GM19043 (cell line): ENCODE results near the gene CRIP2.

Experiments used
- ATAC-seq: cut with Tn5 transposase; IDR thresholded peaks from one replicate; pipeline ENCODE4 v1.9.1; 2021; ENCODE audit warnings: low read depth; ENCODE audit not compliant: unreplicated experiment

The CRIP2 gene

DNA sequence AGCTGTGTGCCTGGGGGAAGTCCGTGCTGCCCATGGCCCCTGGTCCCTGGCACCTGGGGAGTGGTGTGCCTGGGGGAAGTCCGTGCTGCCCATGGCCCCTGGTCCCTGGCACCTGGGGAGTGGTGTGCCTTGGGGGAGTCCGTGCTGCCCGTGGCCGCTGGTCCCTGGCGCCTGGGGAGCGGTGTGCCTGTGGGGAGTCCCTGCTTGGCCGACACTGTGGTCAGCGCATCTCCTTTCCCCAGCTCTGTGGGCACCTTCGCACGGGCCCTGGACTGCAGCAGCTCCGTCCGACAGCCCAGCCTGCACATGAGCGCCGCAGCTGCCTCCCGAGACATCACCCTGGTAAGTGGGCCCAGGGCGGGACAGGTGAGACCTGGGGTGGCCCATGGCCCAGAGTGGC, 14.5 kb upstream of the CRIP2 start:
- ATAC-seq: no peak

DNA sequence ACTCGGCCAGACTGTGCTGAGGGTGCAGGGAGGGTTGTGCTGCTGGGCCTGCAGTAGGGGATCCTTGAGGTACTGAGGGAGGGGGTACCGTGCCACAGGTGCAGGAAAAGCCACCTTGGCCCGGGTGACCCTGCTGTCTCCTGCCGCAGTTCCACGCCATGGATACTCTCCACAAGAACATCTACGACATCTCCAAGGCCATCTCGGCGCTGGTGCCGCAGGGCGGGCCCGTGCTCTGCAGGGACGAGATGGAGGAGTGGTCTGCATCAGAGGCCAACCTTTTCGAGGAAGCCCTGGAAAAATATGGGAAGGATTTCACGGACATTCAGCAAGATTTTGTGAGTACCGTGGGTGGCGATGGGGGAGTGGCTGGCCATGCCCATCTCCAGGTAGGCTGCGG, 14.0 kb upstream of the CRIP2 start:
- ATAC-seq: no peak

DNA sequence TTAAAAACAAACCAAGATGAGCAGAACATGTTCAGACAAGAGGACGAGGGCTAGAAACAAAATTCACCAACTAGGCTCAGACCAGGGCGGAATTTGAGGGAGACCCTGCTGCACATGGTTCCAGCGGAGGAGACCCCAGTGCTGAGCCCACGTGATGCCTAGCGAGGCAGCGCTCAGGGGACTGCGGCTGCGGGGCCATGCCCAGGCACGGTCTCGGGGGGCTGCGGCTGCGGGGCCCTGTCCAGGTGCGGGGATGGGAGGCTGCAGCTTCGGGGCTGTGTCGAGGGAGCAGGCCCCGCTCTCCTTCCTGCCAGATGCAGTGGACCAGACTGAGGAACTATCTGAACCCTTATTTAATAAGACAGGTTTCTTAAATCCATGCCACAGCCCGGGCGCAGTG, 12.7 kb upstream of the CRIP2 start:
- ATAC-seq: no peak

DNA sequence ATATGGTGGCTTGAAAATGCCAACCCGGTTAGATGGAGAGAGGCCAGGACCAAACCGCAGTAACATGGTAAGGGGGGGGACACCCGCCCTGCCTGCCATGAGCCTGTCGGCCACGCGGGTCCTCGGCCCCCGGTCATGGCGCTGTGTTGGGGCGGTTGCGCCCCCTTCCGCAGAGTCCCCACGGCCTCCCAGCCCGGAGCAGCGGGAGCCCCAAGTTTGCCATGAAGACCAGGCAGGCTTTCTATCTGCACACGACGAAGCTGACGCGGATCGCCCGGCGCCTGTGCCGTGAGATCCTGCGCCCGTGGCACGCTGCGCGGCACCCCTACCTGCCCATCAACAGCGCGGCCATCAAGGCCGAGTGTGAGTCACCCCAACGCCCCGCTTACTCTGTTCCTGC, 10.1 kb upstream of the CRIP2 start:
- ATAC-seq: no peak

DNA sequence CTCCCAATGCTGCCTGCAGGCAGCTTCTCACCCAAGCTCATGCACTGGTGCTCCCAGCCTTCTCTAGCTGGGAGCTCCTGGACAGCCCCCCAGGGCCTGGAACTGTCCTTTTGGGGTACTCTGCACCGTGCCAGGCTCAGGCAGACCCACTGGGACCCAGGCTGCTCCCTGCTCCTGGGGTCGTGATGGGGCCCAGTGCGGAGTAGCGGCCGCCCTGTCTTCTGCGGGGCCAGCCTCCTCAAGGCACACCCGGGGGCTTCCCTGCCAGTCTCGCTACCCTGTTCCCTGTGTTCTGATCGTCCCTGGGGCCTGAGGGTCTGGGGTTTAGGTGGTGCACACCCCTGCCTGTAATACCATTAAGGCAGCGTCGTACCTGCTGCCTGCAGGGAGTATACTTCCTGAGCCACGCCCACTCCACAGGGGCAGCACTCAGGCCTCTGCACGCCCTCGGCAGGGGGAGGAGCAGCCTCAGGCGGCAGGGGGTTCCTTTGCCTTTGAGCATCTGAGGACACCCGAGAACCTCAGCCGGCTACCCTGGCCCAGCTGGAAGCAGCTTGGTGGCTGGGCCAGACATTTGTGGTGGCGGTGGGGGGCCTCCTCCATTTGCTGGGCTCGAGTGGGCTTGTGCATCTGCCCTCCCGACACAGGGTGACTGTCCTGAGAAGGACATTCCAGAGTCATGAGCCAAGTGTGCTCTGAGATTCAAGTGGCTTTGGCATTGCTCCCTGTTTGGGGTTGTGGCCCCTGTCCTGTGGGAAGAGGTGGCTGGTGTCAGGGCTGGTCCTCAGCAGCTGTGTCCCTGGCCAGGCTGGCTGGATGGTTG, 9.2 kb upstream of the CRIP2 start:
- ATAC-seq: no peak

DNA sequence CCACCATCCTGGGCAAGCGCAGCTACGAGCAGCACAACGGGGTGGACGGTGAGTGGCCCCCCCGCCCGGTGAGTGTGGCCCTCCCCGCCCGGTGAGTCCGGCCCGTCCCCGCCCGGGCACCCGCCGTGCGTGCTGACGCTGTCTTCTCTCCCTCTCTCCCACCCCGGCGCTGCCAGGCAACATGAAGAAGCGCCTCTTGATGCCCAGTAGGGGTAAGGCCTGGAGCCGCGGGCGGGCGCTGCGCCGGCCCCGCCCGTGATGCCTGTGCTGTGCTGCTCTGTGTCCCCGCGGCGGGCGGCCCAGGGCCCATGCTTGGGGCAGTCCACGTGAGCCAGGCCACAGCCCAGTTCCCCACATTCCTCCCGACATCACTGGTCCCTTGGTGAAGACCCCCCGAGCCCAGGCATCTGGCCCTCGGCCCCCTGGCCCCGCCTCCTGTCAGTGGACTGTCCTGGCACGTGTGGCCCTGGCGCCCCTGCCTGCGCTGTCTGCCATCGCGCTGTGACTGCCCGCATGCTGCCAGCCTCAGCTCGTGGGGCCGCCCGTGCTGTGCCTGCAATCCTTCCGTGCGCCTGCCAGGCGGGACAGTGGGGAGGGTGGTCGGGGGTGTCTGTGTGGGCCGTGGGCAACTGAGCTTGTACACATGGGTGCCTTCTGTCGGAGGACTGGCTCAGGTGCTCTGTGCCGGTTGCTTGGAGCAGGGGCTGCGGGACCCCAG, 7.9 kb upstream of the CRIP2 start:
- no peak for ATAC-seq

DNA sequence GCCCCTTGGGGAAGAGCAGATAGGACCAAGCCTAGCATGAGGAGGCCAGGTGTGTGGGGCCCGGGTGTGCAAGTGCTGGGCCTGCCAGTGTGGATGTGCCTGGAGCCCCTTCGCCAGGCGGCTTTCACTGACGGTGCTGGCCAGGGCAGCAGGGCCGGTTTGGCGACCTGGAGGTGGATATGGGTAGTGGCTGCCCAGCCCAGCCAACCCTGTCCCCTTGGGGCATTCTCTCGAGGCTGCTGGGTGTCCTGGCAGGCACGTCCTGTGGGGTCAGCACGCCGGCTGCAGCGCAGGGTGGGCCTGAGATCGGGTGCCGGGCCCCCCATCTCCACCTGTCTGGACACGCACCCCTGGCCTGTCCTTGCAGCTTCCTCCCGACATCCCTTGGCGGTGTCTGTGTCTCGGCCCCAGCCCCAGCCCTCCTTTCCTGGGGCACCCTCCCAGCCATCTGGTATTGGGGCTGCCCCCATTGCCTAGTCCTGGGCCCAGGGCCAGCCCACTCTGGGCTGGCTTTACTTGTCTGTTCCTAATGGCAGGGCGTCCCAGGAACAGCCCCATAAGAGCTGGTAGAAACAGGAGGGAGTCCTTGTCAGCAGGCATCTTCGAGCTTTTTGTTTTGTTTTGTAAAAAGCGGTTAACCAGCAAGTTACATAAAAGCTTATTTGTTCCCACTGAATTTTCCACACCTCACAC, 7.2 kb upstream of the CRIP2 start:
- ATAC-seq: no peak

DNA sequence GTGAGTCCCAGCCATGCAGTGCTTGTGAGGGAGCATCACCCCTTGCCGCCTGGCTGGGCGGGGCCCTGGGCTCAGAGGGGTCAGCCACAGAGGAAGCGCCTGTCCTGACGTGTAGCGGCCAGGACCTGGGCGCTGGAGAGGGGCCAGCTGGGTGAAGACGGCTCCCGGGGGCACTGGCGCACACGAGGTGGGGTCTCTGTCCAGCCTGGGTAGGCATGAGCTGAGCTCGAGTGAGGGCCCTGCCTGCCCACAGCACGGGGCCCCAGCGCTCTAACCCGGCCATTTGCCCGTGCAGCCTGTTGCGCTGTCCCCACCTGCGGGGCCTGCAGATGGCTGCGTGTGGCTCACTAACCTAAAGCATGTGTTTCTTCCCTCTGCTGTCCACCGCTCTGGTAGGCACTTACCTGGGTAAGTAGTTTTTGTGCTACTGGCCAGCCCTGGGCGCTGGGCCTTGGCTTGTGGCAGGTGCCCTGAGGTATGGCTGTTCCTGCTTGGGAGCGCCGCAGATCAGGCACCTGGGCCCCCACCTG, 6.6 kb upstream of the CRIP2 start:
- ATAC-seq: no peak

DNA sequence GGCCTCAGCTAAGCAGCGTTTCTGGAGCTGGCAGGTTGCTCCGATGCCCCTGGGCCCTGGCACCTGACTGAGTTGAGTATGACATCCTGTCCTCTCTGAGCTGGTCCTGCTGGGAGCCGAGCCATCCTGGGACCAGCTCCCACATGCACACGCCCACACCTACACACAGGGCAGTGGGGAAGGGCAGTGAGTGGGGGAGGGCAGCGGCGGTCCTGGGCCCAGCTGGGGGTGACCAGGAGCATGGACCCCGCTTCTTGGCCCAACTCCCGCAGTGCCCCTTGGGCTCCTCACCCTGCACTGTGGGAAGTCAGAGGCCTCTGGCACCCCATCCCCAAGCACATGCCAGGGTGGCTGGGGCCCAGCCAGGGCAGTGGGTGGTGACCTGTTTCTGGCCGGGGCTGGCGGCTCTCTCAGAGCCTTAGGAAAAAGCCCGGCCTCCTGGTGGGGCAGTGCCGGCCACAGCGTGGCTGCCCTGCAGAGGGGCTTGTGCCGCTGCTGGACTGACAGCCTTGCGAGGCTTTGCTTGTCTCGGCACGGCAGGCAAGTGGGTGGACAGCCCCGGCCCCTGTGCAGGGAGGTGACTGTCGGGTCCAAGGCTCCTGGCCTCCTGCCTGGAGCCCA, 5.9 kb upstream of the CRIP2 start:
- no peak for ATAC-seq

DNA sequence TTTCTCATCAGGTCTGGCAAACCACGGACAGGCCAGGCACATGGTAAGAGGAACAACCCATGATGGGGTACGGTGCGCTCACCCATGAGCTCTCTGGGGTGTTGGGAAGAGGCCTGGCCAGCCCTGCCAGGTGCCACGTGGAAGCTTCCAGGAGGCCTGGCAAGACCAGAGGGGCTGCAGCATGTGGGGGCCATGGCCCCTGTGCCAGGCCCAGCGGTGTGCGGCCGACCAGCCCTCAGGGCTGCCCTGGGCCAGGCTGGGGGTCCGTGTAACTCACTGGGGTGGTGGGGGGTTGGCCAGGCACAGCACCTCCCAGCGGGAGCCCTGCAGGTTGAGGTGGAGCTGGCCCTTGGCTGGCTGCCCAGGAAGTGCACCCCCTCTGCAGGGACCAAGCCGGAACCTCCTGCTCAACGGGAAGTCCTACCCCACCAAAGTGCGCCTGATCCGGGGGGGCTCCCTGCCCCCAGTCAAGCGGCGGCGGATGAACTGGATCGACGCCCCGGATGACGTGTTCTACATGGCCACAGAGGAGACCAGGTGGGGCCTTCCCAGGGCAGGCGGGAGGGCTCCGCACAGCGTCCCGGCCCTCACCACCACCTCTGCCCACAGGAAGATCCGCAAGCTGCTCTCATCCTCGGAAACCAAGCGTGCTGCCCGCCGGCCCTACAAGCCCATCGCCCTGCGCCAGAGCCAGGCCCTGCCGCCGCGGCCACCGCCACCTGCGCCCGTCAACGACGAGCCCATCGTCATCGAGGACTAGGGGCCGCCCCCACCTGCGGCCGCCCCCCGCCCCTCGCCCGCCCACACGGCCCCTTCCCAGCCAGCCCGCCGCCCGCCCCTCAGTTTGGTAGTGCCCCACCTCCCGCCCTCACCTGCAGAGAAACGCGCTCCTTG, 4.9 kb upstream of the CRIP2 start:
- no peak for ATAC-seq

DNA sequence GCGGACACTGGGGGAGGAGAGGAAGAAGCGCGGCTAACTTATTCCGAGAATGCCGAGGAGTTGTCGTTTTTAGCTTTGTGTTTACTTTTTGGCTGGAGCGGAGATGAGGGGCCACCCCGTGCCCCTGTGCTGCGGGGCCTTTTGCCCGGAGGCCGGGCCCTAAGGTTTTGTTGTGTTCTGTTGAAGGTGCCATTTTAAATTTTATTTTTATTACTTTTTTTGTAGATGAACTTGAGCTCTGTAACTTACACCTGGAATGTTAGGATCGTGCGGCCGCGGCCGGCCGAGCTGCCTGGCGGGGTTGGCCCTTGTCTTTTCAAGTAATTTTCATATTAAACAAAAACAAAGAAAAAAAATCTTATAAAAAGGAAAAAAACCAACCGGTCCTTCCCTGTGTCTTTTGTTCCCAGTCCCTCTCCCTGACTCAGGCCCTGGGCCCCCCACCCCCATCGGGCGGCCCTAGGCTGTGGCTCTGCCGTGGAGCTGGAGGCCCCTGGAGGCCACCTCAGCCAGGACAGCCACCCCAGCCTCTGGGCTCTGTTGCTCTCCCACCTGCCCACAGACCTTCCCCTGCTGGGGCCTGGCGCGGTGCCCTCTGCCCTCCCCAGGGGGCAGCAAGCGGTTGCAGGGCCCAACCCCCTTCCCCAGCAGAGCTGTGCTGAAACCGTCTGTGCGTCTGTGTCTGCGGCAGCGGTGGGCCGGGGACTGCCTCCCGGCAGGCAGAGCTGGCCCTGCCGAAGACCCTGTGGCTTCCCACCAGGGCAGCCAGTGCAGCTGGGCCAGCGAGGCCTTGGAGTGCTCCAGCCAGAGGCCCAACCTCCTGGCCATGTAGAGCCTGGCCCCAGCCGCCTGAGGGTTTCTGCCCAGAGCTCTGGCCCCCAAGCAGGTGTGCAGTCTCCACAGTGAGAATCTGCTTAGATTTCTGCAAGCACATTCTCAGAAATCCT, 4.0 kb upstream of the CRIP2 start:
- ATAC-seq: no peak

DNA sequence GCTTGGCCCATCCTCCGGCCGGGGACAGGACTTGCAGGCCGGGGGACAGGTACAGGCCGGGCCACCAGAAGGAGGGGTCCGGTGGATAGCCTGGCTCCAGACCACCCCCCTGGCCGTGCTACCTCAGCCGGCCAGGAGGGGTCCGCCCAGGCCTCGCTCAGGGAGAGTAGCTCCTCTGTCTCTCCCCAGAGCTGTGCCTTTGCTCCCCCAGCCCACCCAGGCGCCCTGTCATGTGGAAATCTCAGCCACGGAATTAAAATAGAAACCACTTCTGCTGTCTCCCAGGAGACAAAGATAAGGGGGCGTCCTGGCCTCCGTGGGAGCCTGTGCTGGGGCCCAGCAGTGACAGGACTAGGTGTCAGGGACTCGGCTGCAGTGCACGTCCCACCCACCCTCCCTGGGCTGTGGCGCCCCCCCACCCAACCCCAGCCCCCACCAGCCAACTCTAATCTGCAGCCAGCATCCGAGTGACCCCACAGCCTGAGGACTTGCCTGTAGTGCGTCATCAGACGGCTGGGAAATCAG, 3.3 kb upstream of the CRIP2 start:
- no peak for ATAC-seq

DNA sequence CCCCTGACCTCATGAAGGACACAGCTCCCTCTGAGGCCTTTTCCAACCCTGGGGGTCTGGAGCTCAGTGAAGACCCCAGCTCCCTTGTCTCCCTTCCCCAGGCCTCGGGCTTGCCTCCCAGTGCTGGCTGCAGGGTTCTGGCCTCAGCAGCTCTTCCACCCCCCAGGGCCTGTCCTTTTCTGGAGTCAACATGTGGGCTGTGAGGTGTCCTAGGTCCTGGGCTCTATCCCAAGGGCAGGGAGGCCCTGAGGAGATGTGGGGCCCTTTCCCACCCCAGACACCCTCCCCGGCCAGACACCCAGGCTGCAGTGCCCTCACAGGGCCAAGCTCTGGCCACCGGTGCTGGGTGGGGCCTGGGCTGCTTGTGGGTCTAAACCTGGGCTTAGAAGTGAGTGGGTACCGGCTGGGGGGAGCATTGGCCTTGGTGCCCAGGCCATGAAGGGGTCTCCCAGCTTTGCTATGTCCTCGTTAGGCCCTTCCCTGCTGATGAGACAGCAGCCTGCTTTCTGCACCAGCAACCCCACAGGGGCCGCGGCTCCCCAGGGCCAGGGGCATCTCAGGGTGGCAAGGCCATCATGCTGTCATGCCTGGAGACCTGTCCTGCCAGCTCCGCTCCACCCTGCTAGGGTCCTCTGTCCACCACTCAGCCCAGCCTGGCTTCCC, 2.7 kb upstream of the CRIP2 start:
- no peak for ATAC-seq

DNA sequence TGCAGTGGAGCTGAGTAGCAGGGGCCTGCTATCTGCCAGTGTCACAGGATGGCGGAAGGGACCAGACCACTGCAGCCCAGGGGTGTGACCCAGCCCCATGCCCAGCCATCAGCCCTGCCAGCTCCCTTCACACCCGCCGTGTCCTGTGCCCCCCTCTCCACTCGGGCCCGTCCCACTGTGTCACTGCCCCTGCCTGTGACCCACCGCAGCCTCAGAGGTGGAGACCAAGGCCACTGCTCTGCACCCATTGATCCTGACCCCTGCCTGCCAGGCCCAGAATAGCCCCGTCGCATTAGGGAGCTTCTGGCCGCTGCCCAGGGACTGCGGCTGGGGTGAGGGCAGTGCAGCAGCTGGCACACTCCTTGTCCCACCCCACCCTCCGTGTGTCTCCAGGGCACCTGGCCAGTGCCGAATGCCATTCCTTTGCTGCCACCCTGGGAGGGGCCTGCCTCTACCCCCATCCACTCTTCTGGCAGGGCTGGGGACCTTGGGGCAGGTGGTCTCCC, 2.1 kb upstream of the CRIP2 start:
- no peak for ATAC-seq

DNA sequence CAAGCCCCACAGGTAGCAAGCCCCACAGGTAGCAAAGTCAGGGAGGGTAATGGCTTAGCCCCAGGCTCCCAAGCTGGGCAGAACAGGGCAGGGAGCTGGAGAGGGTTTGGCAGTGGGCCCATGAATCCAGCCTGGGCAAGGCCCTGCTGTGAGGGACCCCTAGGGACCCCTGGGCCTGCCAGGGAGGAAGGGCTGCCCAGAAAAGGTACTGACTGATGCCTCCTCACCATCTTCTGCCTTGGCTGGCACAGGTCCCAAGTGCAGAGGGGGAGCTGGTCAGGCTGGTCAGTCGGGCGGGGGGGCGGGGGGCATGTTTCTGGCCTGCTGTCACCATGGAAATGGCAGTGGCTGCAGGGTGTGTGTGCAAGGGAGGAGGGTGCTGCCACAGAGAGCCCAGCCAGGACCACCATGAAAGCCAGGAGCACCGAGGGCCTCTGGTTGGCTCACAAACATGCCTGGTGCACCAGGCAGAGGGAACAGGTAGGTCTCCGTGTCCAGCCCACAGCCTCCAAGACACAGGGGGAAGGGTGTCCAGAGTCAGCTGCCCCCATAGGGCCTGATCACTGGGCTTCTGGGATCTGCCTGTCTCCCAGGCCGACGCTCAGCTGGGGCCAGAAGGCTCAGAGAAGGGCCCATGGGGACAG, 1.5 kb upstream of the CRIP2 start:
- no peak for ATAC-seq

DNA sequence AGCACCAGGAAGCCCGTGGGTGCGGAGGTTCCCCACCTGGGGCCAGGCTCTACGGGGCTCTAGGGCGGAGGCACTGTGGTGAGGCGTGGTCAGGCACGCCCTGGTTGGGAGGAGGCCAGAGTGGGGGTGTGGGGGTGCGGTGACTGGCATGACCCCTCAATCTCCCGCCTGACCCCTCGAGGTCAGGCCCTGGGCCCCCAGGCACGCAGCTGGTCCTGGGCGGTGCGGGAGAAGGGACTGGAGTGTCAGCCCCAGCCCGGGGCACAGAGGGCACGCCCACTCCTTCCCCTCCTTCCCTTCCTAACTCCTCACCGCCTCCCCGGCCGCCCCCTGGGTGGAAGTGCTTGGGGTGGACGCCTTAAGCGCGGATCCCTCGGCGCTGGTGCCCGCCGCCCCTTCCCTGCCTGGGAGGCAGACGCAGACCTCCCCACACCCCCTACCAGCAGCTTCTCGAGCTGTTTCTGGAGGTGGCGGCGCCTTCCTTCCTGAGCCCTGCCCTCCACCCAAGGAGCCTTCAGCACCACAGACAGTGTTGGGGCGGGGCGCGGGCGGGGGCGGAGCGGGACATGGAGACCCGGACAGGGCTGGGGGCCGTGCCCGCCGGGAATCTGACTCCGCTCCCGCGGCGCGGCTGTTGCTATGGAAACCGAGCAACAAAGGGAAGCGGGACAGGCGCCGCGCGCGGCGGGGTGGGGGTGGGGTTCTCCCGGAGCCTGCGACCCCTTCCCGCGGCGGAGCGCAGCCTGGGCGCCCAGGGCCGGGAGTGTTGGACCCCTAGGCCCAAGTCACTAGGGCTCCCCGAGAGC, 741 bp upstream of the CRIP2 start:
- no peak for ATAC-seq
